Stimulated activated CD4-positive, alpha-beta T cell treated with anti-CD3 and anti-CD28 coated beads, Interleukin-1b, Interleukin-23, amount 100 ng/mL, for 4 hours (primary cell): Measurements from ENCODE around the gene USP32.

Source experiments
- DNase-seq, 2 donors: peaks; one replicate each; pipeline ENCODE4 v3.0.0-alpha.2; 2020; ENCODE audit warnings: low read depth in 2 of 2

The USP32 gene

GRCh38 chr17:60134396-60135150, 257.4 kb downstream of the USP32 start:
- no peak for DNase-seq

DNA sequence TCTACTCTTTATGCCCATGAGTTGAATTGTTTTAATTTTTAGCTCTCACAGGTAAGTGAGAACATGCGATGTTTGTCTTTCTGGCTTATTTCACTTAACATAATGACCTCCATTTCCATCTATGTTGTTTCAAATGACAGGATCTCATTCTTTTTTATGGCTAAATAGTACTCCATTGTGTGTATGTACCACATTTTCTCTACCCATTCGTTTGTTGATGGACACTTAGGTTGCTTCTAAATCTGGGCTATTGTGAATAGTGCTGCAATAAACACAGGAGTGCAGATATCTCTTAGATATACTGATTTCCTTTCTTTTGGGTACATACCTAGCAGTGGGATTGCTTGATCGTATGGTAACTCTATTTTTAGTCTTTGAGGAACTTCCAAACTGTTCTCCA, 261.5 kb downstream of the USP32 start:
- no peak for DNase-seq

DNA sequence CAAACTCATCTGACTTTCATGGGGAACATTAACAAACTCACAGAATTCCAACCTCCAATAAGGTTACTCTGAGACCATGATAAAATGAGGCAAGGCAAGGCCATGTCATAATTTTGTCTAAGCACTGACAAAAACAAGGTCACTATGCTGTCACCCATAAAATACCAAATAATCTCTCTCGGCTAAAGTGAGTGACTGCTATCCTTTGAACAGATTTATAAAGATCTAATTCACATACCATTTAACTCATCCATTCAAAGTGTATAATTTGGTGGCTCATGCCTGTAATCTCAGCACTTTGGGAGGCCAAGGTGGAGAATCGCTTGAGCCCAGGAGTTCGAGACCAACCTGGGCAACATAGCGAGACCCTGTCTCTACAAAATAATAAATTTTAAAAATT, 262.8 kb downstream of the USP32 start:
- no peak for DNase-seq
